ENCODE measurements around the gene ACIN1. TPM values are rescaled to one million over a fixed set of nuclear protein-coding genes. Genes with fewer than 3 reads are reported as not detected.

Gene ACIN1
- total RNA-seq, result 48.9 and 102 TPM in 2 replicates

GRCh38 chr14:23094666-23095195 lies at the start of gene ACIN1:
Gene ACIN1 (minus strand): TSS chr14:23095136. CDS start chr14:23095112, 24 bp downstream.

DNA sequence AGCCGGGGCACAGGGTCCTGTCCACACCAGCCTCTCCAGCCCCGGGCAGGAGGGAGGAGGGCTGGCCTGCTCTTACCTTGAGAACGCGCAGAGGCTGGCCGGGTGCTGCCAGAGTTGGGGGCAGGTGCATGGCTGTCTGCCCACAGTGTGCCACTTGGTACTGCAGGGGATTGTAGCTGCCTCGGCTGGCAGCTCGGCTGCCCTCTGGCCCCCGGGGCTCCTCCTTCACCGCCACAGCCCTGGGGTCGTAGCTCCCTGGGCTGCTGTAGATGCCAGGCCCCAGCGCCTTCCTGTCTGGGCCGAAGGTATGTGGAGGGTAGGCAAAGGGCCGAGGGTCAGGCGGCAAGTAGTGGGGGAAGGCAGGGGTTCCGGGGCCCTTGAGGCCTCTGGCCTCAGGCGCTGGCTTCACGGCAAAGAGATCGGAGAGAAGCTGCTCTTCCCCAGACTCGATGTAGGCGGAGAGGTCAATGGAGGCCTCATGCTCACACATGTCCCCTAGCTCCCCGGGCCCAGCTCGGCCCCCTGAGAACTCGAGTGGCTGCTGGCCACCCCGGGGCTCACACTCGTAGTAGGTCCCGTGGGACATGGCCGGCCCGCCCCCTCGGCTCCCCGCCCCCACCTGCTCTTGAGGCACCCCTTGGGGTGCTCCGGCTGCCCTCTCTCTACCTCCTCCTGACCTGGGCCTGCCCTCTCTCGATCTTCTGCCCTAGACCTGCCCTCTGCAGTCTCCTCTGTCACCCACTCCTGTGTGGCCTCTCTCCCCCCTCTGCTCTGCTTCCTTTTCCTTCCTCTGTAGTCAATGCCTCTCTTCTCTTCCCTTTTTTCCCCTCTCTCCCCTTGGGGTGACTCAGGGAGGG lies 23.8 kb upstream of the ACIN1 start, which contains the start of gene CEBPE:
Gene CEBPE (minus strand): TSS at position 750 of the 857 bp plus-strand sequence. CDS start 164 bp downstream, at position 586.

GRCh38 chr14:23104591-23105347 lies 9.8 kb upstream of the ACIN1 start, which contains the start of gene CIROP:
Gene CIROP (minus strand): TSS chr14:23104989. CDS start chr14:23104920, 69 bp downstream.

GRCh38 chr14:23095196-23096108 lies 516 bp upstream of the ACIN1 start, which contains the start of gene C14orf119:
Gene C14orf119 (plus strand): TSS chr14:23095505. CDS start chr14:23097659, 2,154 bp downstream.

GRCh38 chr14:23056956-23057756 lies 37.8 kb downstream of the ACIN1 start, which contains the start of gene CDH24:
Gene CDH24 (minus strand): TSS chr14:23057520. CDS start chr14:23055733, 1,787 bp downstream.

DNA sequence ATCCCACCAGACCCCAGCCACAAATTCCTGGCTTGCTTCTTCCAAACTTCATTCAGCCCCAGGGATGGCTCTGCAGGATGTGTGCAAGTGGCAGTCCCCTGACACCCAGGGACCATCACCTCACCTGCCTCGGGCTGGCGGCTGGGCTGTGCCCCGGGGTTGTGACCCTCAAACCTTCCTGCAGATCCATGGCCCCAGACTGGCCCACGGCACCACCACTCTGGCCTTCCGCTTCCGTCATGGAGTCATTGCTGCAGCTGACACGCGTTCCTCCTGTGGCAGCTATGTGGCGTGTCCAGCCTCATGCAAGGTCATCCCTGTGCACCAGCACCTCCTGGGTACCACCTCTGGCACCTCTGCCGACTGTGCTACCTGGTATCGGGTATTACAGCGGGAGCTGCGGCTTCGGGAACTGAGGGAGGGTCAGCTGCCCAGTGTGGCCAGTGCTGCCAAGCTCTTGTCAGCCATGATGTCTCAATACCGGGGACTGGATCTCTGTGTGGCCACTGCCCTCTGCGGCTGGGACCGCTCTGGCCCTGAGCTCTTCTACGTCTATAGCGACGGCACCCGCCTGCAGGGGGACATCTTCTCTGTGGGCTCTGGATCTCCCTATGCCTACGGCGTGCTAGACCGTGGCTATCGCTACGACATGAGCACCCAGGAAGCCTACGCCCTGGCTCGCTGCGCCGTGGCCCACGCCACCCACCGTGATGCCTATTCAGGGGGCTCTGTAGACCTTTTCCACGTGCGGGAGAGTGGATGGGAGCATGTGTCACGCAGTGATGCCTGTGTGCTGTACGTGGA lies 52.6 kb downstream of the ACIN1 start, which contains the start of gene PSMB11:
Gene PSMB11 (plus strand): TSS at position 51 of the 804 bp plus-strand sequence. CDS start 14 bp downstream, at position 65.

DNA sequence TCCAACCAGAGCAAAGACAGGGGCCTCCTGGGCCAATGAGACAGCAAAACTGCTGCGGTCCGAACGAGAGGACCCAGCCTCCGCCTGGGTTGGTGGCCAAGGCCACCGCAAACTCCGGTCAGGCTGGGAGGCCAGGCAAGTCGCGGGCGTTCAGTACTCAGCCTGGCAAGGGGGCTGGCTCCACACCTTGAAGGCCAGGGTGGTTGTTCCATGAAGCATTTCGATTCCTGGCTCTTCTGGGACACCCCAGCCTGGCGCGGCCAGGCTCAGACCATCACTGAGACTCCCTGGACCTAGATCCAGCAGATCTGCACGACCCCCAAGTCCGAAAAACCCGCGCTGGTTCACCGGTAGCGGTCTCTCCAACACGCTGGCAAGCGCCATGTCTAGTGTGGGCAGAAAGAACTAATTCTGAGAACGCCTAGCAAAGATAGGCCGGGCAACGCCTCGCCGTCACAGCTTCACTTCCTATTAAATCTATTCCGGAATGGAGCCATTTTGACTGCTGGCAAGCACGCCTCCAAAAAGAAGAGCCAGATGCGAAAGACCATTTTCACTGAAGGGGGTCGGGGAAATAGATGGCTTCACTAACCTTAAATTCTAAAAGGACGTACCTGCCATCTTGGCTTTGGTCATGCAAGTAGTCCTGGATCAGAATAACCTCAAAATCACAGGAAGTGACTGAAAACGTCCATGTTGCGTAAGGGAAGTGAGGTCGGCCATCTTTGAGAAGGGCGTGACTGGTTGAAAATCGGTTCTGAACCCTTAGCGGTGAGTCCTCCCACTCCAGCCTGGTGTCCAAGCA lies 60.2 kb downstream of the ACIN1 start, which contains the start of gene PSMB5:
Gene PSMB5 (minus strand): TSS at position 403 of the 805 bp plus-strand sequence. CDS start 19 bp downstream, at position 384.

DNA sequence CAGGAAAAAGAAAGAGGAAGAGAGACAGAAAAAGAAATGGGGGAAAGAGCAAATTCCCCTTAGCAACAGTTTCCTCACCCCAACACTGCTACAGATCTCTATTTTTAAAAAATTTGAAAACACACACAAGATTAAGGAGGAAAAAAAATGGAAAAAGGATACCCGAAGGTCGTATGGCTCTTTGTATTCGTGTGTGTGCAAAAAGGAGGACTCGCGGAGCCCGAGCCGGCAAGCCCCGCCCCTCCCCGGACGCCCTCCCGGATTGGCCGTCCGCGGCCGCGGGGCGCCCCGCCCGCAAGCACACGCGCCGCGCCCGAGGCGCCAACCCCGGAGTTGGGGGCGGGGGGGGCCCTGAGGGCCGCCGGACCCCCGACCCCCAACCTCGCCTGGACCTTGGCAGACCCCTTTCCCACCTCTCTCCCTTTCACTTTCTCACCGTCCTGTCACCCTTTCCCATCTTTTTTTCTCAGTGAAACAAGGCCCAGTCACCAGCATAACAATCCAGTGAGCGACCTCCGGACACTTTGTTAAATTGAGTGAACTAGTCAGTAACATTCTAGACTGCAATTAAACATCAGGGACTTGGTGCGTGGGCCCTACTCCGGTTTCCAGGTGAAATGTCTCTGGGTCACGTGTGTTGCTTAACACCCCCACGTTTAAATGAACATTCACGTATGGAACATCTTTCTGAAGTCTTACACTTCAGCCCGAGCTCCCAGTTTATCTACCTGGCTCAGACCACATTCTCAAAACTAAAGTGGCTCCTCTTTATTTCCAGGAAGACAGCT lies 84.8 kb downstream of the ACIN1 start, which contains the start of gene C14orf93:
Gene C14orf93 (minus strand): TSS at position 205 of the 788 bp plus-strand sequence. CDS start 11,120 bp downstream, outside the sequence.

Other genes with a start within 250 kb of the ACIN1 start
- gene LRP10, start 223.4 kb downstream of the ACIN1 start, total RNA-seq, result 46.9 and 80.0 TPM in 2 replicates
- not detected in 2 replicates for gene REM2, start 211.9 kb downstream of the ACIN1 start, total RNA-seq
- 32.5 and 86.7 TPM in 2 replicates for gene RBM23, start 176.0 kb downstream of the ACIN1 start, total RNA-seq
- gene PRMT5, start 165.8 kb downstream of the ACIN1 start, total RNA-seq, result 37.4 and 54.9 TPM in 2 replicates
- 29.3 and 57.6 TPM in 2 replicates for gene HAUS4, start 138.0 kb downstream of the ACIN1 start, total RNA-seq
- 43.4 and 94.0 TPM in 2 replicates for gene AJUBA, start 112.6 kb downstream of the ACIN1 start, total RNA-seq
- 4.5 and 6.0 TPM in 2 replicates for gene C14orf93, start 85.0 kb downstream of the ACIN1 start, total RNA-seq
- gene PSMB5, start 60.2 kb downstream of the ACIN1 start, total RNA-seq, result 226 and 241 TPM in 2 replicates
- gene PSMB11, start 52.9 kb downstream of the ACIN1 start, total RNA-seq, result not detected in 2 replicates
- 8.7 and 10.9 TPM in 2 replicates for gene CDH24, start 37.6 kb downstream of the ACIN1 start, total RNA-seq
- gene C14orf119, start 369 bp upstream of the ACIN1 start, total RNA-seq, result 47.2 and 51.0 TPM in 2 replicates
- not detected in 2 replicates for gene CIROP, start 9.9 kb upstream of the ACIN1 start, total RNA-seq
- gene CEBPE, start 24.1 kb upstream of the ACIN1 start, total RNA-seq, result not detected in 2 replicates
- gene SLC7A8, start 88.5 kb upstream of the ACIN1 start, total RNA-seq, result not detected in 2 replicates
- gene RNF212B, start 142.8 kb upstream of the ACIN1 start, total RNA-seq, result not detected in 2 replicates
- 4.0 and 7.1 TPM in 2 replicates for gene HOMEZ, start 191.0 kb upstream of the ACIN1 start, total RNA-seq
- gene PPP1R3E, start 207.7 kb upstream of the ACIN1 start, total RNA-seq, result 0.81 and 2.1 TPM in 2 replicates
- 7.4 and 13.0 TPM in 2 replicates for gene BCL2L2, start 211.7 kb upstream of the ACIN1 start, total RNA-seq
- gene PABPN1, start 226.3 kb upstream of the ACIN1 start, total RNA-seq, result 52.9 and 97.5 TPM in 2 replicates